GM19023 (cell line): ENCODE results near the gene SEMA6B.

Source experiments
- ATAC-seq: cut with Tn5 transposase; IDR thresholded peaks from one replicate; pipeline ENCODE4 v1.9.1; 2021; ENCODE audit warnings: mild to moderate bottlenecking, moderate library complexity; ENCODE audit not compliant: unreplicated experiment

SEMA6B gene

GRCh38 chr19:4513248-4513647 lies 46.2 kb downstream of the SEMA6B start:
- no peak for ATAC-seq

GRCh38 chr19:4512070-4512469 lies 47.4 kb downstream of the SEMA6B start:
- ATAC-seq, result no peak

GRCh38 chr19:4511300-4512054 lies 48.0 kb downstream of the SEMA6B start:
- ATAC-seq, result no peak

GRCh38 chr19:4510435-4511255 lies 48.8 kb downstream of the SEMA6B start:
- no peak for ATAC-seq

GRCh38 chr19:4508698-4509097 lies 50.8 kb downstream of the SEMA6B start:
- ATAC-seq, result no peak

- no peak for ATAC-seq
Observed at GRCh38 chr19:4507804-4508203, 51.7 kb downstream of the SEMA6B start.

- ATAC-seq, result no peak
Observed at GRCh38 chr19:4507150-4507452, 52.4 kb downstream of the SEMA6B start.

- ATAC-seq, result no peak
Observed at GRCh38 chr19:4506449-4507149, 52.9 kb downstream of the SEMA6B start.

- no peak for ATAC-seq
Observed at GRCh38 chr19:4505570-4506448, 53.7 kb downstream of the SEMA6B start.

GRCh38 chr19:4504891-4505569 lies 54.5 kb downstream of the SEMA6B start:
- no peak for ATAC-seq

GRCh38 chr19:4504297-4504701 lies 55.2 kb downstream of the SEMA6B start:
- ATAC-seq, result no peak

GRCh38 chr19:4503825-4504170 lies 55.7 kb downstream of the SEMA6B start:
- no peak for ATAC-seq

- no peak for ATAC-seq
Observed at GRCh38 chr19:4503132-4503824, 56.2 kb downstream of the SEMA6B start.

- no peak for ATAC-seq
Observed at GRCh38 chr19:4502282-4503131, 57.0 kb downstream of the SEMA6B start.

- ATAC-seq, result no peak
Observed at GRCh38 chr19:4501691-4502090, 57.8 kb downstream of the SEMA6B start.

GRCh38 chr19:4500841-4501591 lies 58.5 kb downstream of the SEMA6B start:
- no peak for ATAC-seq

- ATAC-seq, result no peak
Observed at GRCh38 chr19:4499855-4500254, 59.6 kb downstream of the SEMA6B start.

GRCh38 chr19:4499318-4499717 lies 60.2 kb downstream of the SEMA6B start:
- ATAC-seq, result no peak
